ENCODE measurements around the gene DNAI1.

Gene DNAI1

GRCh38 chr9:34560599-34561214, 102.1 kb downstream of the DNAI1 start:
- no peak for DNase-seq

GRCh38 chr9:34562135-34562745, 103.6 kb downstream of the DNAI1 start:
- DNase-seq: peak; percentile 77

- no peak for DNase-seq
Measured at GRCh38 chr9:34563262-34563661, 104.7 kb downstream of the DNAI1 start.

DNA sequence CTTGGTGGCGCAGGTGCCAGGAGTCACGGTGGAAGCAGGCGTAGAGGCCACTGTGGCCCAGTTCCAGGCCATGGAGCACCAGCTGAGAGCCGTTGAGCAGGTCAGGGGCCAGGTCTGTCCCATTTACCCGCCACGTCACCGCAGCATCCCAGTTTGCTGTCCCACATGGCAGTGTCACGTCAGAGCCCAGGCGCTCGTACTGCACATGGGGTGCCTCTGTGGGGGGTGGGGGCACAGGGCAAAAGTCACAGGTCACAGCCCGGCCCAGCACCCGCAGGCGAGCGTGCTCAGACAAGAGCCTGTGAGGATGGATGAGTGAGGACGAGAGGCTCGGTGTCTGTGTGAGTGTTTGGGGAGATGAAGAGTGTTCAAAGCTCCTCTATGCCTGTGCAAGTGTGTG, 106.0 kb downstream of the DNAI1 start:
- no peak for DNase-seq

- DNase-seq: no peak
Measured at GRCh38 chr9:34565856-34566255, 107.3 kb downstream of the DNAI1 start.

DNA sequence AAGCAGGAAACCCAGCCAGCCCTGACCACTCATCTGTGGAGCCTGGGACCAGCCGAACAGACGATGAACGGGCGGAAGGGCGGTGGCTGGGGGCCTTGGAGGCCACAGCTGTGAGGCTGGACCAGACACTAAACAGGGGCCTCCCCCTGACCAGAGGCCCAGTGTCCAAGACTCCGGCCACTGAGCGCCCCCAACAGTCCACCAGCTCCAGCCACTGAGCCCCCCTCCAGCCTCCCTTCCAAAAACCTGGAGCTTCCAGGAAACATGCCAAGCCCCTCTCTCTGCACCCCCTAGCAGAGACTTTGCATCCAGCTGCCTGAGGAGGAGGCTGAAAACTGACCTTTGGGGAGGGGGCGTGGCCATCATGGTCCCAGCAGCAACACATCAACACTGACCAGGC, 107.7 kb downstream of the DNAI1 start:
- no peak for DNase-seq

GRCh38 chr9:34566972-34567371, 108.4 kb downstream of the DNAI1 start:
- DNase-seq: no peak

DNA sequence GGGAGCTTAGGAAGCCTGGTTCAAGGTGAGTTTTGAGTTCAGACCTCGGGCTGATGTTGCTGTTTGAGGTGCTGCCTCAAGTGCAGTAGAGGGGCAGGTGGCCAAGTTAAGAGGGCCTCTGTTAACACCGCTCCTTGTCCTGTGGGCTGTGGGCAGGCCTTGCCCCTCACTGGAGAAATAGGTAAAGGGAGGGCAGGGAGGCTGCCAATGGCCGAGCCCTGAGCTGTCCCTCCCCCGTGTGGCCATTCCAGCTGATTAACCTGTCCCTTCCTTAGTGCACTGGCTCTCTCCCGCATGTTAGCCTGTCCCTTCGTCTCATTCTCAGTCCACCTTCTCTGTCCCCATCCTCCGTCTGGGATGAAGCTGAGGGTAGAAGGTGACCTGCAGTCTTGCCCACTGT, 109.5 kb downstream of the DNAI1 start:
- DNase-seq: no peak

DNA sequence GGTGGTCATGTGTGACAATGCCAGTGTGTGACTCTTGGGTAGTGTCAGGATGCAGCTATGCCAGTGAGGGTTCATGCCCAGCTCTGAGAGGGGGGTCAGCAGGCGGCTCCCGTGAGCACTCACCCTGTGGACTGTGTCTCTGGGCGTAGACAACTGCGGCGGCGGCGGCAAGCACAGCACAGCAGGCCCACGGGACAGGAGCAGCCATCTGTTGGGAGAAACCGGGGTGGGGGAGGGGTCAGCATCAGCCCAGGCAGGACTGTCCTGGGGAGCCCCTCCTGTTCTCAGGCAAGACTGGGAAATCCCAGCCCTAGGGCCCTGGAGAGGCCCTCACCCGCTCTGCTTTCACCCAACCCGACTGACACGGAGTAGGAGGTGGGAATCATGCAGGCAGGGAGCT, 110.2 kb downstream of the DNAI1 start:
- DNase-seq: no peak

DNA sequence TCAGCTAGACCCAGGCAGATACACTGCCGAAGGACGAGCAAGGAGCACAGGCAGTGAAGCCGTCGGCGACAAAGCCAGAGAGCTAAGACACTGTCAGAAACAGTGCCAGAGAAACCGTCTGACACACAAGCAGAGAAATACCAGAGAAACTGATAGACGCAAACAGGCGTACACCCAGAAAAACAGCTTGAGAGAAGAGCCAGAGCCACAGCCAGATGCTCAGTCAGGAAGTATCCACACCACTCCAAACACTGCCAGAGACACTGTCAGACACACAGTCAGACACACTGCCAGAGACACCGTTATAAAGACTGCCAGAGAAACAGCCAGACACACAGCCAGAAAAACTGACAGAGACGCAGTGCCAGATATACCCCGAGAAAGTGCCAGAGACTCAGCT, 111.8 kb downstream of the DNAI1 start:
- no peak for DNase-seq

Data from activated CD8-positive, alpha-beta memory T cell treated with anti-CD3 and anti-CD28 coated beads, Interleukin-2, amount 50 U/mL, for 48 hours (primary cell).